ENCODE measurements around the gene GRM3. TPM values are rescaled to one million over a fixed set of nuclear protein-coding genes. Genes with fewer than 3 reads are reported as not detected.

GRM3 gene
- total and polyA plus RNA-seq, 2 of the 13 experiments (the other 11 are each of a cell fraction or from before 2014, with no cell fraction given), result not detected

DNA sequence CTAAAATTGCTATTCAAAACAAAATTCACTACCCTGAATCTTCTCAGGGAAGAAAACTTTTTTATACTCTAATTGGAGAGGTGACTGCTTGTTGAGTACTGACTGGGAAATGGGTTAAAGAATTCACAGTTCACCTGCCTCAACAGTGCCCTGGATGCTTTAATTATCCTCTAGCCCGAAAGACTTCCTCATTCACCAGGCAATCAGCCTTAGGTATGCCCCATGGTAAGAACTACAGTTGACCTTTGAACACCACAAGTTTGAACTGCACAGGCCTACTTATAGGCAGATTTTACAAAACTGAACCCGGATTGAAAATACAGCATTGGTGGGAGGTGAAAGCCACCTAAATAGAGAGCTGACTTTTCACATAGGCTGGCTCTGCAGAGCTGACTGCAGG lies 240.4 kb downstream of the GRM3 start:
- no peaks in the 10 kb centered on the region for H3K79me2 ChIP-seq (ENCODE audit: insufficient read depth, low read length)
- TF ChIP-seq, protein P1, sequence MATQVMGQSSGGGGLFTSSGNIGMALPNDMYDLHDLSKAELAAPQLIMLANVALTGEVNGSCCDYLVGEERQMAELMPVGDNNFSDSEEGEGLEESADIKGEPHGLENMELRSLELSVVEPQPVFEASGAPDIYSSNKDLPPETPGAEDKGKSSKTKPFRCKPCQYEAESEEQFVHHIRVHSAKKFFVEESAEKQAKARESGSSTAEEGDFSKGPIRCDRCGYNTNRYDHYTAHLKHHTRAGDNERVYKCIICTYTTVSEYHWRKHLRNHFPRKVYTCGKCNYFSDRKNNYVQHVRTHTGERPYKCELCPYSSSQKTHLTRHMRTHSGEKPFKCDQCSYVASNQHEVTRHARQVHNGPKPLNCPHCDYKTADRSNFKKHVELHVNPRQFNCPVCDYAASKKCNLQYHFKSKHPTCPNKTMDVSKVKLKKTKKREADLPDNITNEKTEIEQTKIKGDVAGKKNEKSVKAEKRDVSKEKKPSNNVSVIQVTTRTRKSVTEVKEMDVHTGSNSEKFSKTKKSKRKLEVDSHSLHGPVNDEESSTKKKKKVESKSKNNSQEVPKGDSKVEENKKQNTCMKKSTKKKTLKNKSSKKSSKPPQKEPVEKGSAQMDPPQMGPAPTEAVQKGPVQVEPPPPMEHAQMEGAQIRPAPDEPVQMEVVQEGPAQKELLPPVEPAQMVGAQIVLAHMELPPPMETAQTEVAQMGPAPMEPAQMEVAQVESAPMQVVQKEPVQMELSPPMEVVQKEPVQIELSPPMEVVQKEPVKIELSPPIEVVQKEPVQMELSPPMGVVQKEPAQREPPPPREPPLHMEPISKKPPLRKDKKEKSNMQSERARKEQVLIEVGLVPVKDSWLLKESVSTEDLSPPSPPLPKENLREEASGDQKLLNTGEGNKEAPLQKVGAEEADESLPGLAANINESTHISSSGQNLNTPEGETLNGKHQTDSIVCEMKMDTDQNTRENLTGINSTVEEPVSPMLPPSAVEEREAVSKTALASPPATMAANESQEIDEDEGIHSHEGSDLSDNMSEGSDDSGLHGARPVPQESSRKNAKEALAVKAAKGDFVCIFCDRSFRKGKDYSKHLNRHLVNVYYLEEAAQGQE (IDR thresholded peaks at IDR 0.05; ENCODE audit: borderline replicate concordance in 1 of 2, low read depth in 1 of 2, low read length in 2 of 2), result no peak
- no peak for TF ChIP-seq ZNF337 (CRISPR knock-in tag; IDR thresholded peaks at IDR 0.05; ENCODE audit: borderline replicate concordance, low read depth)
- TF ChIP-seq, protein P2, sequence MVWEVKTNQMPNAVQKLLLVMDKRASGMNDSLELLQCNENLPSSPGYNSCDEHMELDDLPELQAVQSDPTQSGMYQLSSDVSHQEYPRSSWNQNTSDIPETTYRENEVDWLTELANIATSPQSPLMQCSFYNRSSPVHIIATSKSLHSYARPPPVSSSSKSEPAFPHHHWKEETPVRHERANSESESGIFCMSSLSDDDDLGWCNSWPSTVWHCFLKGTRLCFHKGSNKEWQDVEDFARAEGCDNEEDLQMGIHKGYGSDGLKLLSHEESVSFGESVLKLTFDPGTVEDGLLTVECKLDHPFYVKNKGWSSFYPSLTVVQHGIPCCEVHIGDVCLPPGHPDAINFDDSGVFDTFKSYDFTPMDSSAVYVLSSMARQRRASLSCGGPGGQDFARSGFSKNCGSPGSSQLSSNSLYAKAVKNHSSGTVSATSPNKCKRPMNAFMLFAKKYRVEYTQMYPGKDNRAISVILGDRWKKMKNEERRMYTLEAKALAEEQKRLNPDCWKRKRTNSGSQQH (CRISPR knock-in tag; IDR thresholded peaks at IDR 0.05; ENCODE audit: low read depth), result no peak
- TF ChIP-seq, protein P3, sequence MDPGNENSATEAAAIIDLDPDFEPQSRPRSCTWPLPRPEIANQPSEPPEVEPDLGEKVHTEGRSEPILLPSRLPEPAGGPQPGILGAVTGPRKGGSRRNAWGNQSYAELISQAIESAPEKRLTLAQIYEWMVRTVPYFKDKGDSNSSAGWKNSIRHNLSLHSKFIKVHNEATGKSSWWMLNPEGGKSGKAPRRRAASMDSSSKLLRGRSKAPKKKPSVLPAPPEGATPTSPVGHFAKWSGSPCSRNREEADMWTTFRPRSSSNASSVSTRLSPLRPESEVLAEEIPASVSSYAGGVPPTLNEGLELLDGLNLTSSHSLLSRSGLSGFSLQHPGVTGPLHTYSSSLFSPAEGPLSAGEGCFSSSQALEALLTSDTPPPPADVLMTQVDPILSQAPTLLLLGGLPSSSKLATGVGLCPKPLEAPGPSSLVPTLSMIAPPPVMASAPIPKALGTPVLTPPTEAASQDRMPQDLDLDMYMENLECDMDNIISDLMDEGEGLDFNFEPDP (CRISPR knock-in tag; conservative IDR thresholded peaks at IDR 0.05), result no peak
- TF ChIP-seq, protein P4, sequence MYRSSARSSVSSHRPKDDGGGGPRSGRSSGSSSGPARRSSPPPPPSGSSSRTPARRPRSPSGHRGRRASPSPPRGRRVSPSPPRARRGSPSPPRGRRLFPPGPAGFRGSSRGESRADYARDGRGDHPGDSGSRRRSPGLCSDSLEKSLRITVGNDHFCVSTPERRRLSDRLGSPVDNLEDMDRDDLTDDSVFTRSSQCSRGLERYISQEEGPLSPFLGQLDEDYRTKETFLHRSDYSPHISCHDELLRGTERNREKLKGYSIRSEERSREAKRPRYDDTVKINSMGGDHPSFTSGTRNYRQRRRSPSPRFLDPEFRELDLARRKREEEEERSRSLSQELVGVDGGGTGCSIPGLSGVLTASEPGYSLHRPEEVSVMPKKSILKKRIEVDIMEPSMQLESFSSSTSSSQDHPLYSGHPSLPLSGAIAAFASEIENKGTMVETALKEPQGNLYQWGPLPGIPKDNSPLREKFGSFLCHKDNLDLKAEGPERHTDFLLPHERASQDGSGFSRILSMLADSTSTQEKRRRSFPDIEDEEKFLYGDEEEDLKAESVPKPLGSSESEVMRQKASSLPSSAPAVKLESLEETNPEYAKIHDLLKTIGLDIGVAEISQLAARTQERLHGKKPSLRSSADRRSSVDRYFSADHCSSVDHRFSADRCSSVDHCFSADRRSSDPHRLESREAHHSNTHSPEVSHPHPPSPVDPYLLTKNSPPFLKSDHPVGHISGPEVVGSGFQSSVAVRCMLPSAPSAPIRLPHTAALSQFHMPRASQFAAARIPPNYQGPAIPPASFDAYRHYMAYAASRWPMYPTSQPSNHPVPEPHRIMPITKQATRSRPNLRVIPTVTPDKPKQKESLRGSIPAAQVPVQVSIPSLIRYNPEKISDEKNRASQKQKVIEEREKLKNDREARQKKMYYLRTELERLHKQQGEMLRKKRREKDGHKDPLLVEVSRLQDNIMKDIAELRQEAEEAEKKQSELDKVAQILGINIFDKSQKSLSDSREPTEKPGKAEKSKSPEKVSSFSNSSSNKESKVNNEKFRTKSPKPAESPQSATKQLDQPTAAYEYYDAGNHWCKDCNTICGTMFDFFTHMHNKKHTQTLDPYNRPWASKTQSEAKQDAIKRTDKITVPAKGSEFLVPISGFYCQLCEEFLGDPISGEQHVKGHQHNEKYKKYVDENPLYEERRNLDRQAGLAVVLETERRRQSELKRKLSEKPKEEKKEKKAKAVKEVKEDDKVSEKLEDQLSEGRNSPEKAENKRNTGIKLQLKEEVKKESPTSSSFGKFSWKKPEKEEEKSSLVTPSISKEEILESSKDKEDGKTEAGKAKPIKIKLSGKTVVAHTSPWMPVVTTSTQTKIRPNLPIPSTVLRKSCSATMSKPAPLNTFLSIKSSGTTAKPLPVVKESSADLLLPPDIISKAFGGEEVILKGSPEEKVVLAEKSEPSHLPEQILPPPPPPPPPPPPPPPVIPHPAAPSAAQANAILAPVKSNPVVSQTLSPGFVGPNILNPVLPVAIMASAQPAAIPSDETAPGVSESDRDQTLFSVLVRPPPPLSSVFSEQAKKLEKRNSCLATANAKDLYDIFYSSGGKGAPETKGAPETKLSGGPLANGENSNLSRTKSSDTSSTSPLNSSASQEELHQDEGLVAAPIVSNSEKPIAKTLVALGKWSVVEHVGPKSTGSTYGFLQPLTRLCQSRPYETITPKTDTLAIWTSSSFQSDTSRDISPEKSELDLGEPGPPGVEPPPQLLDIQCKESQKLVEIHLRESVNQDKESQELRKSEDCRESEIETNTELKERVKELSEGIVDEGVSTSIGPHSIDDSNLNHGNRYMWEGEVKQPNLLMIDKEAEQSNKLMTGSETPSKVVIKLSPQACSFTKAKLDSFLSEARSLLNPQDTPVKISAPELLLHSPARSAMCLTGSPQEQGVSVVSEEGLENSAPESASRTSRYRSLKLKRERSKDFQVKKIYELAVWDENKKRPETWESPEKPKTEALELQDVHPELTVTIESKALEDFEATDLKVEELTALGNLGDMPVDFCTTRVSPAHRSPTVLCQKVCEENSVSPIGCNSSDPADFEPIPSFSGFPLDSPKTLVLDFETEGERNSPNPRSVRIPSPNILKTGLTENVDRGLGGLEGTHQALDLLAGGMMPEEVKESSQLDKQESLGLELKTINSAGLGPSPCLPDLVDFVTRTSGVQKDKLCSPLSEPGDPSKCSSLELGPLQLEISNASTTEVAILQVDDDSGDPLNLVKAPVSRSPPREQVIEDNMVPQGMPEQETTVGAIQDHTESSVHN (CRISPR knock-in tag; IDR thresholded peaks at IDR 0.05), result no peak
- TF ChIP-seq HOXA5 (CRISPR knock-in tag; IDR thresholded peaks at IDR 0.05), result no peak
- no peak for TF ChIP-seq KMT2A (CRISPR knock-in tag; IDR thresholded peaks at IDR 0.05)
- H3K27me3 ChIP-seq (ENCODE audit: control insufficient read depth in 1 of 2, insufficient read depth in 2 of 2, low read length in 2 of 2), result no peaks in the 10 kb centered on the region
- WGBS (ENCODE audit: low lambda C conversion rate), result 47% methylated on average over 2 of the region's 2 CpGs
- no peak overlapping the region for H3K4me3 ChIP-seq (replicated peaks in 1 of 3; ENCODE audit: insufficient read depth in 1 of 3, low read depth in 2 of 3, low read length in 3 of 3)
- no peaks in the 10 kb centered on the region for H3K36me3 ChIP-seq (replicated peaks in 1 of 2; ENCODE audit: control insufficient read depth in 1 of 2, insufficient read depth in 2 of 2, low read length in 2 of 2)
- peak; percentile 3 for DNase-seq (ENCODE audit: low spot score)
- ChIA-PET POLR2A (no interaction called here), CTCF (ENCODE audit: low intra/inter-chr PET ratio, low total read pairs) (no interaction called here)
- no TSS peak for BruUV-seq (replicated peaks)
- no peak overlapping the region for H2AFZ ChIP-seq (ENCODE audit: low read length)
- no peaks in the 10 kb centered on the region for H3K4me1 ChIP-seq (ENCODE audit: insufficient read depth, low read length)
- no peak; the same call in 2 of the 3 replicates for ATAC-seq
- H3K9me3 ChIP-seq (ENCODE audit: low read length), result no peaks in the 10 kb centered on the region
- H4K20me1 ChIP-seq (ENCODE audit: insufficient read depth, low read length), result no peaks in the 10 kb centered on the region
- intact Hi-C loops (cut with micrococcal nuclease; ENCODE audit: unreplicated experiment) (no loop called here), in situ Hi-C loops (cut with HindIII; ENCODE audit: extremely low pct_ligation_motif_present, low pct_unique_long_range_greater_than_20kb) (no loop called here)
- H3K4me2 ChIP-seq (ENCODE audit: low read depth, low read length), result no peak overlapping the region
- H3K27ac ChIP-seq (ENCODE audit: extremely low read length, insufficient read depth, low read length), result no peak overlapping the region
- no peak overlapping the region for H3K9ac ChIP-seq (ENCODE audit: insufficient read depth, low read depth, low read length)
- FAIRE-seq, result no peak

All from HepG2 (cell line).